Neural crest cell (in vitro differentiated cells): ENCODE measurements around the gene NAV2. TPM values are rescaled to one million over a fixed set of nuclear protein-coding genes. Genes with fewer than 3 reads are reported as not detected.

Experiments used
- DNase-seq: peaks from one replicate; pipeline ENCODE4 v3.0.0; 2021; ENCODE audit warnings: low read depth, mixed read lengths, low spot score
- H3K27ac Mint-ChIP-seq: one replicate; pipeline ENCODE4 v1.8.0; 2021; ENCODE audit warnings: mild to moderate bottlenecking, mixed read lengths; ENCODE audit not compliant: unreplicated experiment
- H3K27me3 Mint-ChIP-seq: 2 replicates; pipeline ENCODE4 v1.8.0; 2021; ENCODE audit warnings: low read depth, mild to moderate bottlenecking, mixed read lengths
- H3K36me3 Mint-ChIP-seq: 2 replicates; pipeline ENCODE4 v1.8.0; 2021; ENCODE audit warnings: low read depth, mild to moderate bottlenecking, mixed read lengths
- H3K4me1 Mint-ChIP-seq: 2 replicates; pipeline ENCODE4 v1.8.0; 2021; ENCODE audit warnings: mixed read lengths
- H3K4me3 Mint-ChIP-seq: one replicate; pipeline ENCODE4 v1.8.0; 2021; ENCODE audit warnings: mild to moderate bottlenecking, mixed read lengths
- H3K9me3 Mint-ChIP-seq: 2 replicates; pipeline ENCODE4 v1.8.0; 2021; ENCODE audit warnings: mixed read lengths
- total RNA-seq: library from RNA; stranded (reverse); gene quantifications from 2 replicates; pipeline ENCODE4 v1.2.1, GENCODE V29; 2021
- TF ChIP-seq, protein P1 (sequence below): fragments of 200-600 bp; sonication (generic); conservative IDR thresholded peaks from 2 replicates; pipeline ENCODE4 v1.5.0; 2021; ENCODE audit warnings: antibody characterized with exemption, mild to moderate bottlenecking

The NAV2 gene
- total RNA-seq, 1 donor from 2014 or later, result 14.1 TPM

- Mint-ChIP-seq H3K4me3 (no peak overlapping the region), H3K36me3 (peaks cover 2% of the 10 kb centered on the region), H3K27ac (no peak overlapping the region), H3K4me1 (peaks cover 28% of the 10 kb centered on the region), H3K27me3 (no peaks in the 10 kb centered on the region), H3K9me3 (no peaks in the 10 kb centered on the region)
- TF ChIP-seq, protein P1, sequence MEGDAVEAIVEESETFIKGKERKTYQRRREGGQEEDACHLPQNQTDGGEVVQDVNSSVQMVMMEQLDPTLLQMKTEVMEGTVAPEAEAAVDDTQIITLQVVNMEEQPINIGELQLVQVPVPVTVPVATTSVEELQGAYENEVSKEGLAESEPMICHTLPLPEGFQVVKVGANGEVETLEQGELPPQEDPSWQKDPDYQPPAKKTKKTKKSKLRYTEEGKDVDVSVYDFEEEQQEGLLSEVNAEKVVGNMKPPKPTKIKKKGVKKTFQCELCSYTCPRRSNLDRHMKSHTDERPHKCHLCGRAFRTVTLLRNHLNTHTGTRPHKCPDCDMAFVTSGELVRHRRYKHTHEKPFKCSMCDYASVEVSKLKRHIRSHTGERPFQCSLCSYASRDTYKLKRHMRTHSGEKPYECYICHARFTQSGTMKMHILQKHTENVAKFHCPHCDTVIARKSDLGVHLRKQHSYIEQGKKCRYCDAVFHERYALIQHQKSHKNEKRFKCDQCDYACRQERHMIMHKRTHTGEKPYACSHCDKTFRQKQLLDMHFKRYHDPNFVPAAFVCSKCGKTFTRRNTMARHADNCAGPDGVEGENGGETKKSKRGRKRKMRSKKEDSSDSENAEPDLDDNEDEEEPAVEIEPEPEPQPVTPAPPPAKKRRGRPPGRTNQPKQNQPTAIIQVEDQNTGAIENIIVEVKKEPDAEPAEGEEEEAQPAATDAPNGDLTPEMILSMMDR, result no peak
- no peak for DNase-seq
Observed at GRCh38 chr11:20049231-20049630, 336.6 kb downstream of the NAV2 start.

DNA sequence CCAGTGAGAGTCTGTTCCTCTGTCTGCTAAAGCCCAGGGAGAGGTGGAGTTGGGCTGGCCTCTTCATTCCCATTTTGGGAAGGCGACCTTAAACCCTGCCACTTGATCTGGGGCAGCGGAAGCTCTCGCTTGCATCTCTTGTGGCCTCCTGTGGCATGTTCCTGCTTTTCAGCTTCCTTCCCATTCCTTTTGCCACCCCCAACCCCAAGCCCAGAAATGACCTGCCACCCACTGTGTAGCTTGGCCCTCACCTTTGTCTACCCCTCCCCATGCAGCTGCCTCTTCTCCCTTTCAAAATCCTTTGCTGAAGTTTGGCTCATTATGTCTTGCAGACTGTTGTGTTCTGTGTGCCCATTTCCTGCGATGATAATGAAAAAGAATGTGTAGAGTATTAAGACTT is 337.4 kb downstream of the NAV2 start:
- no peak overlapping the region for H3K27ac Mint-ChIP-seq
- no peak overlapping the region for H3K4me3 Mint-ChIP-seq
- no peaks in the 10 kb centered on the region for H3K27me3 Mint-ChIP-seq
- H3K9me3 Mint-ChIP-seq, result no peaks in the 10 kb centered on the region
- peaks cover 2% of the 10 kb centered on the region for H3K36me3 Mint-ChIP-seq
- H3K4me1 Mint-ChIP-seq, result peaks cover 34% of the 10 kb centered on the region
- DNase-seq, result no peak
- TF ChIP-seq, protein P1, result no peak

DNA sequence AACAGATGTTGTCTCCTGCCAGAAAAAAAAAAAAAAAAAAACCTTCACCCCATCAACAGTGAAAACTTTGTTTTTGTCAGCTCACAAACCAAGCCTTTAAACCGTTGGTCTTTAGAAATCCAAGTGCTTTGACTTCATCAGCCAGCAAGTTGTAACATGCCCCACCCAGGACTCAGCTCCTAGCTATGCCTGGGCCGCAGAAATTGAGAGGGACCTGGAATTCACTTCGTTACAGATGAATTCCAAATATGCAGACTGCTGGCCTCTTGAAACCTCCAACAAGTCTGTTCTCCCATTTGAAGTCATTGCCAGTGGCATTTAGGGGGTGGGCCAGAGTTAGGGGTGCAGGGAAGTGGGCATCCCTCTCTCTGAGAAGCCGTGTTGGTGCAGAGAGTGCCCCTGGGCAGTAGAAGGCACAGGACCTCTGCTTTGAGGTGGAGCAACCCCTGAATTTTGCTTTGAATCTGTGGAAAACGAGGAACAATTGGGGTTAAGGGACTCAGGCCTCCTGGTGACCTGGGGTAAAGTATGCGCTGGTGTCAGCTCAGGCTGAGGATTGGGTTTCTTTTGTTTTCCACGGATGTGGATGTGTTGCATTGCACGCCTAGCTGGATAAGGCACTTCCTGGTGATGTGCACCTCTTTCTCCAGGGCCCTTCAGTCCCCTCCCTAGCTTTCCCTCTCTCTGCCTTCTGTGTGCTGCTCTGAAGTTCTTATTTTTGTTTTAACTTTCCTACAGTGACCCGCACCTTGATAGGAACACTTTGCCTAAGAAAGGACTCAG is 338.1 kb downstream of the NAV2 start:
- no peak overlapping the region for H3K27ac Mint-ChIP-seq
- TF ChIP-seq, protein P1, result no peak
- no peak for DNase-seq
- H3K4me3 Mint-ChIP-seq, result no peak overlapping the region
- H3K27me3 Mint-ChIP-seq, result no peaks in the 10 kb centered on the region
- peaks cover 34% of the 10 kb centered on the region for H3K4me1 Mint-ChIP-seq
- peaks cover 2% of the 10 kb centered on the region for H3K36me3 Mint-ChIP-seq
- no peaks in the 10 kb centered on the region for H3K9me3 Mint-ChIP-seq

DNA sequence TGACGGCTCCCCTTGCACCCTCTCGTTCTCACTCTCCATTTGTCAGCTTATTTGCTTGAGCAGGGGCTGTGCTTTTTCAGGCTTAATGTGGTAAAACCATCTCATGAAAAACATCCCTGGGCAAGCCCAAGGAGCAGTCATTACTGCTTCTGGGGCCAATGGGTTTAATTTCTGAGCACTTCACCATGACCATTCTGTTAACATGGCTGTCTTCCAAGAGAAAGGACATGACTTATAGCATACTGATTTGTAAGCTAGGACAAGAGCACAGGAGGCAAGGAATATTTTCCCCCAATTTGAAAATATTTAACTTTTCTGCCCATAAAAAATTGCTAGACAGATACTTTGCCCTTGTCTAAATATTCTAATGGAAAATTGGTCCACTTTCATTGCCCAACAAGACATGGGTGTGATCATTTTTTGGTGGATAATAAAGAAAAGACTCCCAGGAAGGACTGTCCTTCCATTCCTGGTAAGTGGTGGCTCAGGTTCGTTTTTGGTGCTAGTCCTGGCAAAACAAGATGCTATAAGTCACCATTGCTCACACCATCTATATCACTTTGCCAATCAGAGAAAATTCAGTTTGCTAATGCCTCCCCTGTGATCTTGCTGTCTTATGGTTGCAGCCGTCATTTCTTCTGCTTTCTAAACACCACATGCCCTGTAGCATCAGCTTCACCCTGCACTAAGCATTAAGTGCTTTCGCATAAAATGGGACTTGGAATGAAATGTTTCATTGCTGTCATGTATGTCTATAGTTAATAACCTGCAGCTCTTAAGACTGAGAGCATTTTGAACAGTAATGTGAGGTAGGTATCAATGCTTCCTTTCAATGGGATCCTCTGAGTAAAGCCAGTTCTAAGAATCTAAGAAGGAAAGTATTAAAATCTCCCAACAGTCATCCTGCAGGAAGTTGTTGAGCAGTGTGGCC is 339.1 kb downstream of the NAV2 start:
- Mint-ChIP-seq H3K4me3 (no peak overlapping the region), H3K27me3 (no peaks in the 10 kb centered on the region), H3K9me3 (no peaks in the 10 kb centered on the region), H3K4me1 (peaks cover 34% of the 10 kb centered on the region), H3K36me3 (peaks cover 2% of the 10 kb centered on the region), H3K27ac (no peak overlapping the region)
- DNase-seq, result no peak
- TF ChIP-seq, protein P1, result no peak

DNA sequence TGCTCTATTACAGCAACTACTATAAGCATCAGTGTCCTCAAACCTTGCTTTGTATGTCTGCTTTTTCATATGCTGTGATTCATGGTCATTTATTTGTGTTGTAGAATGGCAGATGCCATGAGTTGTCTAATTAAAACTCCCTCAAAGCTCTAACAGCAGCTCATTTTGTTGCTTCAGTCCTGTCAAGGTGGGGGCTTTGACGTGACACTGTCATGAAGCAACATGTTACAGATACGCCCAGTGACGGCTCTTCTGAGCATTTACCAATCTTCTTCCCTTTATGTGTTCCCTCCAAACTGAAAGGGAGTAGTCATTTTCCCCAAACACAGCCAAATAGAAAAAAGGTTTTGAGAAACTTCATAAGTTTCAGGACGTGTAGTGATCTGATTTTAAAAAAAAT is 340.9 kb downstream of the NAV2 start:
- TF ChIP-seq, protein P1, result no peak
- no peak overlapping the region for H3K4me3 Mint-ChIP-seq
- DNase-seq, result no peak
- no peaks in the 10 kb centered on the region for H3K27me3 Mint-ChIP-seq
- H3K27ac Mint-ChIP-seq, result no peak overlapping the region
- peaks cover 23% of the 10 kb centered on the region for H3K4me1 Mint-ChIP-seq
- H3K36me3 Mint-ChIP-seq, result peaks cover 2% of the 10 kb centered on the region
- H3K9me3 Mint-ChIP-seq, result no peaks in the 10 kb centered on the region
